Measurements from ENCODE around the gene OLA1.

OLA1 gene

GRCh38 chr2:174224665-174225288 lies 23.6 kb downstream of the OLA1 start:
- no peak for DNase-seq (ENCODE audit: low read depth)

- DNase-seq (ENCODE audit: low read depth) = no peak
Measured at GRCh38 chr2:174224125-174224524, 24.2 kb downstream of the OLA1 start.

- no peak for DNase-seq (ENCODE audit: low read depth)
Measured at GRCh38 chr2:174223388-174223787, 24.9 kb downstream of the OLA1 start.

GRCh38 chr2:174222154-174222553 lies 26.2 kb downstream of the OLA1 start:
- DNase-seq (ENCODE audit: low read depth) = no peak

GRCh38 chr2:174219321-174219720 lies 29.0 kb downstream of the OLA1 start:
- DNase-seq (ENCODE audit: low read depth) = no peak

GRCh38 chr2:174218773-174219172 lies 29.6 kb downstream of the OLA1 start:
- DNase-seq (ENCODE audit: low read depth) = no peak

- DNase-seq (ENCODE audit: low read depth) = no peak
Measured at GRCh38 chr2:174217869-174218268, 30.5 kb downstream of the OLA1 start.

GRCh38 chr2:174211954-174212353 lies 36.4 kb downstream of the OLA1 start:
- no peak for DNase-seq (ENCODE audit: low read depth)

- no peak for DNase-seq (ENCODE audit: low read depth)
Measured at GRCh38 chr2:174210862-174211261, 37.5 kb downstream of the OLA1 start.

GRCh38 chr2:174209325-174209724 lies 39.0 kb downstream of the OLA1 start:
- DNase-seq (ENCODE audit: low read depth) = no peak

GRCh38 chr2:174208026-174208425 lies 40.3 kb downstream of the OLA1 start:
- DNase-seq (ENCODE audit: low read depth) = no peak

- DNase-seq (ENCODE audit: low read depth) = no peak
Measured at GRCh38 chr2:174205562-174205961, 42.8 kb downstream of the OLA1 start.

- no peak for DNase-seq (ENCODE audit: low read depth)
Measured at GRCh38 chr2:174202188-174202587, 46.1 kb downstream of the OLA1 start.

- DNase-seq (ENCODE audit: low read depth) = no peak
Measured at GRCh38 chr2:174198846-174199564, 49.3 kb downstream of the OLA1 start.

- DNase-seq (ENCODE audit: low read depth) = no peak
Measured at GRCh38 chr2:174195253-174195652, 53.1 kb downstream of the OLA1 start.

- DNase-seq (ENCODE audit: low read depth) = no peak
Measured at GRCh38 chr2:174193737-174194136, 54.6 kb downstream of the OLA1 start.

- DNase-seq (ENCODE audit: low read depth) = no peak
Measured at GRCh38 chr2:174192664-174193063, 55.7 kb downstream of the OLA1 start.

- no peak for DNase-seq (ENCODE audit: low read depth)
Measured at GRCh38 chr2:174191342-174192074, 56.8 kb downstream of the OLA1 start.

- no peak for DNase-seq (ENCODE audit: low read depth)
Measured at GRCh38 chr2:174184915-174185314, 63.4 kb downstream of the OLA1 start.

GRCh38 chr2:174184504-174184903 lies 63.8 kb downstream of the OLA1 start:
- no peak for DNase-seq (ENCODE audit: low read depth)

- no peak for DNase-seq (ENCODE audit: low read depth)
Measured at GRCh38 chr2:174183076-174183475, 65.3 kb downstream of the OLA1 start.

GRCh38 chr2:174181368-174181767 lies 67.0 kb downstream of the OLA1 start:
- DNase-seq (ENCODE audit: low read depth) = no peak

- no peak for DNase-seq (ENCODE audit: low read depth)
Measured at GRCh38 chr2:174180726-174181236, 67.6 kb downstream of the OLA1 start.

Measured in stimulated activated CD8-positive, alpha-beta memory T cell treated with anti-CD3 and anti-CD28 coated beads, Interleukin-7, amount 100 ng/mL, for 24 hours (primary cell).